Cardiac ventricle fibroblast (primary cell): ENCODE data around the gene RAB38. TPM values are rescaled to one million over a fixed set of nuclear protein-coding genes. Genes with fewer than 3 reads are reported as not detected.

ENCODE experiments used
- total RNA-seq: library from RNA; depleted of rRNA; stranded (reverse); fragments of >200 nt; gene quantifications from 2 replicates; pipeline ENCODE4 v1.2.3, GENCODE V29; 2015

Gene RAB38
- 0.56 and 0.93 TPM in 2 replicates for total RNA-seq

GRCh38 chr11:88174709-88175568 is at the start of gene RAB38:
Gene RAB38 (minus strand): TSS chr11:88175443. CDS start chr11:88175384, 59 bp downstream.

Other genes with a start within 250 kb of the RAB38 start
- 245 and 311 TPM in 2 replicates for gene CTSC, start 162.3 kb upstream of the RAB38 start, total RNA-seq